Kidney glomerular epithelial cell (primary cell): ENCODE data around the gene DDX24.

ENCODE experiments used
- DNase-seq: peaks from one replicate; lab custom pipeline; 2025; lab: John Stamatoyannopoulos, UW

Gene DDX24

GRCh38 chr14:94115058-94115591 is 34.1 kb upstream of the DDX24 start:
- no peak for DNase-seq

GRCh38 chr14:94114589-94115057 is 33.6 kb upstream of the DDX24 start:
- no peak for DNase-seq

- DNase-seq, result peak; percentile 15
These were observed 33.0 kb upstream of the DDX24 start for GRCh38 chr14:94113908-94114588.

GRCh38 chr14:94113490-94113889 is 32.5 kb upstream of the DDX24 start:
- no peak for DNase-seq

- no peak for DNase-seq
These were observed 32.1 kb upstream of the DDX24 start for GRCh38 chr14:94113073-94113472.

GRCh38 chr14:94112513-94113063 is 31.6 kb upstream of the DDX24 start:
- DNase-seq, result no peak

GRCh38 chr14:94111276-94112095 is 30.5 kb upstream of the DDX24 start:
- DNase-seq, result no peak

GRCh38 chr14:94110552-94111181 is 29.7 kb upstream of the DDX24 start, which contains the start of gene IFI27:
TSS of gene IFI27 (plus strand) at chr14:94110736.
- no peak for DNase-seq

- no peak for DNase-seq
These were observed 28.9 kb upstream of the DDX24 start for GRCh38 chr14:94109915-94110250.

- DNase-seq, result no peak
These were observed 23.7 kb upstream of the DDX24 start for GRCh38 chr14:94104731-94105130.

GRCh38 chr14:94103554-94104150 is 22.6 kb upstream of the DDX24 start:
- no peak for DNase-seq

- no peak for DNase-seq
These were observed 21.9 kb upstream of the DDX24 start for GRCh38 chr14:94102768-94103482.

GRCh38 chr14:94101748-94102147 is 20.7 kb upstream of the DDX24 start:
- DNase-seq, result no peak

- peak; percentile 29 for DNase-seq
These were observed 19.8 kb upstream of the DDX24 start for GRCh38 chr14:94100847-94101246.

GRCh38 chr14:94099006-94099405 is 18.0 kb upstream of the DDX24 start:
- DNase-seq, result no peak

- DNase-seq, result no peak
These were observed 17.5 kb upstream of the DDX24 start for GRCh38 chr14:94098326-94098992.

GRCh38 chr14:94097091-94097490 is 16.1 kb upstream of the DDX24 start:
- peak; percentile 58 for DNase-seq

- DNase-seq, result no peak
These were observed 12.4 kb upstream of the DDX24 start for GRCh38 chr14:94093418-94093817.

GRCh38 chr14:94089479-94089878 is 8.5 kb upstream of the DDX24 start:
- no peak for DNase-seq

- DNase-seq, result peak; percentile 14
These were observed 7.5 kb upstream of the DDX24 start for GRCh38 chr14:94088516-94088915.

GRCh38 chr14:94087891-94088290 is 6.9 kb upstream of the DDX24 start:
- no peak for DNase-seq
